ENCODE measurements around the gene SERPINB3.

- TF ChIP-seq CTCF (IDR thresholded peaks at IDR 0.05) (no peak), EZH2 (IDR thresholded peaks at IDR 0.05; ENCODE audit: borderline replicate concordance, insufficient read depth, low read depth, low read length, poor library complexity, severe bottlenecking) (no peak)
Observed at GRCh38 chr18:63648241-63648640, 13.5 kb downstream of the SERPINB3 start.

All from B cell (primary cell).